Epithelial cell of esophagus (primary cell): Measurements from ENCODE around the gene CEBPZOS.

Experiments
- DNase-seq: peaks from one replicate; pipeline ENCODE4 v3.0.0; 2010; ENCODE audit warnings: low read depth
- H3K4me3 ChIP-seq: 2 replicates; pipeline ENCODE4 v1.5.1; 2011; ENCODE audit warnings: mild to moderate bottlenecking, low read length, control low read depth
- TF ChIP-seq, protein P1 (sequence below): IDR thresholded peaks from 2 replicates; pipeline ENCODE4 v1.5.1; 2011; ENCODE audit warnings: low read depth, mild to moderate bottlenecking, low read length, control low read depth, inconsistent platforms; ENCODE audit not compliant: insufficient read depth; ENCODE audit errors: missing control alignments

The CEBPZOS gene

DNA sequence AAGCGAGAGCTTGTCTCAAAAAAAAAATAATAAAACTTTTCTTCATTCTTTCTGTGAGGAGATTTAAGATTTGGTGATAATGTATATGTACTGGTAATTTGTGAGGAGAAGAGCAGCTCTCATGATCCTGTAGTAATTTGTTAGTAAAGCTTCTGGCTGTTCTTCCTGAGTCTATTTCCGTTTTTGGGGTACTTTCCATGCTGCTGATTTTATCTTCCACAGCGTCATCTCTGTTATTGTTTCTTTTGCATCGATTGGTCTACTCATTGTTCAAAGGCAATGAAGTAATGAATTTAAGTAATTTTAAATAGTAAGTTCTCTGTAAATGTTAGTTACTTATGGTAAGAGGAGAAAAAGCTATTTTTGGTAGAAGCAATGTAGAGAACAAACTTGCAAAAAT, 47.1 kb downstream of the CEBPZOS start:
- no peak for DNase-seq
- no peak overlapping the region for H3K4me3 ChIP-seq
- TF ChIP-seq, protein P1, sequence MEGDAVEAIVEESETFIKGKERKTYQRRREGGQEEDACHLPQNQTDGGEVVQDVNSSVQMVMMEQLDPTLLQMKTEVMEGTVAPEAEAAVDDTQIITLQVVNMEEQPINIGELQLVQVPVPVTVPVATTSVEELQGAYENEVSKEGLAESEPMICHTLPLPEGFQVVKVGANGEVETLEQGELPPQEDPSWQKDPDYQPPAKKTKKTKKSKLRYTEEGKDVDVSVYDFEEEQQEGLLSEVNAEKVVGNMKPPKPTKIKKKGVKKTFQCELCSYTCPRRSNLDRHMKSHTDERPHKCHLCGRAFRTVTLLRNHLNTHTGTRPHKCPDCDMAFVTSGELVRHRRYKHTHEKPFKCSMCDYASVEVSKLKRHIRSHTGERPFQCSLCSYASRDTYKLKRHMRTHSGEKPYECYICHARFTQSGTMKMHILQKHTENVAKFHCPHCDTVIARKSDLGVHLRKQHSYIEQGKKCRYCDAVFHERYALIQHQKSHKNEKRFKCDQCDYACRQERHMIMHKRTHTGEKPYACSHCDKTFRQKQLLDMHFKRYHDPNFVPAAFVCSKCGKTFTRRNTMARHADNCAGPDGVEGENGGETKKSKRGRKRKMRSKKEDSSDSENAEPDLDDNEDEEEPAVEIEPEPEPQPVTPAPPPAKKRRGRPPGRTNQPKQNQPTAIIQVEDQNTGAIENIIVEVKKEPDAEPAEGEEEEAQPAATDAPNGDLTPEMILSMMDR = no peak

DNA sequence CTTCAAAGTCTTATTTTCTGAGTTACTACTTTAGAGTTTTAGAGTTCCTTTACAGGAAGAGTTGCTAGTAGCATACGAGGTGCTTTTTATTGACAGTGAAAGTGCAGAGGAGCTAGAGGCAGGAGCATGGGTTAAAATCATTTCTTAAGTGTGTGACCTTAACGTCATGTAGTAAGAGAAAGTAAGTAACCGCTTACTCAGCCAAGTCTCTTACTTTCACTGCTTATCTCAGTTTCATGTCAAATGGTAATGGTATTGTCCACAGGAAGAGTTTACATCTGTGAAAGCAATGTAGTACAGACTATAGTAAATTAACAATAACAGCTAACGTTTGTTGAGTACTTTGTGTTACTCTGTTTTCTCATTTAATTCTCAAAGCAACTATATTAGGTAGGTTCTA, 47.7 kb downstream of the CEBPZOS start:
- H3K4me3 ChIP-seq = no peak overlapping the region
- DNase-seq = no peak
- TF ChIP-seq, protein P1 = no peak

DNA sequence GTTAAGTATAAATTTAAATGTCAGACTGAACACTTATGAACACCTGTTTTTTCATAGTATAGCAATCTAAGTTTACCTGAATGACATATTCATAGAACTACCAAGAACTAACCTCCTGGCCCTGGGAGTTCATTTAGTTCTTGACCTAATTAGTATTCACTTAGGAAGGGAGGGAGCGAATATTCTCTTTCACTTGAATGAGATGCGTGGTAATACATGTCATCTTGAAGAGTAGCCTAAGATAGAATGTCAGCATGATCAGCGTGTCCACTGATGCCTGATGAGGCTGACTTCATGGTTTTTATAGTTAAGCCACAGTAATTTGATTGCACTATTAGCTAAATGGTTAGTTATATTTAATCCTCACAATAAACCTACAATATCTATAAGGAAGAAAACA, 48.5 kb downstream of the CEBPZOS start:
- DNase-seq = no peak
- no peak overlapping the region for H3K4me3 ChIP-seq
- TF ChIP-seq, protein P1 = no peak

DNA sequence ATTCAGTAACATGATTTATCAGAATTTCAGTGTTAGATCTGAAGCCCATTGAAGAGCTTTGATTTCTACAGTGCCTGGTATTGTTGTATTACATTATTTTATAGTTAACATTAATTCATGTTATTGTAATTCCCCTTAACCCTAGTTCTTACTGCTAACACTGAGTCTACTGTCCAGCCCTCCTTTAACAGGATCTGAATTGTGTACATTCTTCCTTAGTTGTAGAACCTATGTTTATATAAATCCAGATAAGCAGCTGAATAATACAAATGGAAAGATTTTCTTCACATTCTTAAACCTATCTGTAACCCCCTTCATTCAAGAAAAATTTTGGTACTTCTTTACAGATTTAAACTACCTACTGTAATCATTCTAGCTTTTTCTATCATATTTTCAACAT, 49.9 kb downstream of the CEBPZOS start:
- TF ChIP-seq, protein P1 = no peak
- no peak overlapping the region for H3K4me3 ChIP-seq
- no peak for DNase-seq

DNA sequence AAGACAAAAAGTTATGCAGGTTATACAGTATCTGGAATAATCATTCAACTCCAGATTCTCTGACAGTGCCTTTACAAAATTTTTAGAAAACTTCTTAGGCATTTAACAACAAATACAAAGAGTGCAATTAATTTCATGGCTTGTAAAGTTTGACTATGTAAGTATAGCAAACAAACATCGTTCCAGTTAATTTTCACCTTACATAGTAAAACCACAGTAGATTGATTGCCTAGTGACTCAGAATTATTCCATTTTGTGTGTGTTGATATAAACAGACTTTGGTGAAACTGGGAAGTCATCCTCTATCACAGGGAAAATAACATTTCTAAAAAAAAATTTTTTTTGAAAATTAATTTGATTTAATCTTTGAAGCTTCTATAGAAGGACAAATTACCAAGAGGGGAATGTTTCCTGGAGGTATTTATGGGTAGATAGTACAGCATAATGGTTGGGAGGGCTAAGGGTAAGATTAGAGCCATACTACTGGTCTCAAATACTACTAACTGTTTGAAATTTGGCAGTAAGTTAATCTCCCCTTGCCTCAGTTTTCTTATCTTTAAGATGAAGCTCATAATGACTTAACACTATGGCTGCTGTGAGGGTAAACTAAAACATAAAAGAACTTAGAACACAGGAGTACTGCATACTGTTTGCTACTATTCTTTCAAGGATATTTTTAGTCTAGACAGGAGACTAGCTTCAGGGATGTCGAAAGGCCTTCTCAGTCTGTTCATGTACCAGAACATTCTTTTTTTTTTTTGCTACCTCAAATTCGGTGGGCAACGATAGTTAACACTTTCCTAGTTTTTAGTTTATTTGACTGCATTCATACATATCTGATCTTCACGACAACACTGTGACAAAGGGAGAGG, 54.8 kb downstream of the CEBPZOS start:
- TF ChIP-seq, protein P1 = no peak
- DNase-seq = no peak
- no peak overlapping the region for H3K4me3 ChIP-seq
